BLaER1 (cell line): Measurements from ENCODE around the gene IGFBP5.

Experiments used
- H3K27ac ChIP-seq: shearing (Covaris generic); formaldehyde crosslinking; 2 replicates; pipeline ENCODE4 v1.8.1; 2022
- H3K27me3 ChIP-seq: shearing (Covaris generic); formaldehyde crosslinking; 2 replicates; pipeline ENCODE4 v1.8.1; 2022
- H3K36me3 ChIP-seq: shearing (Covaris generic); formaldehyde crosslinking; 2 replicates; pipeline ENCODE4 v1.8.1; 2022
- H3K4me1 ChIP-seq: shearing (Covaris generic); formaldehyde crosslinking; 2 replicates; pipeline ENCODE4 v1.8.1; 2022
- H3K4me2 ChIP-seq: shearing (Covaris generic); formaldehyde crosslinking; 2 replicates; pipeline ENCODE4 v1.8.1; 2022
- H3K4me3 ChIP-seq: shearing (Covaris generic); formaldehyde crosslinking; 2 replicates; pipeline ENCODE4 v1.8.1; 2022
- H3K9ac ChIP-seq: shearing (Covaris generic); formaldehyde crosslinking; 2 replicates; pipeline ENCODE4 v1.8.1; 2022
- H3K9me3 ChIP-seq: shearing (Covaris generic); formaldehyde crosslinking; 2 replicates; pipeline ENCODE4 v1.8.1; 2022
- H4K20me1 ChIP-seq: shearing (Covaris generic); formaldehyde crosslinking; 2 replicates; pipeline ENCODE4 v1.8.1; 2022
- Cebpa-rat ChIP-seq: shearing (Covaris generic); IDR thresholded peaks from 2 replicates; pipeline ENCODE4 v1.8.1; 2022

The IGFBP5 gene

GRCh38 chr2:216680951-216681629 lies 14.3 kb downstream of the IGFBP5 start:
- no peaks in the 10 kb centered on the region for H3K36me3 ChIP-seq
- H3K9ac ChIP-seq, result no peak overlapping the region
- peaks cover 11% of the 10 kb centered on the region for H3K4me1 ChIP-seq
- no peak overlapping the region for H3K4me2 ChIP-seq
- no peak overlapping the region for H3K4me3 ChIP-seq
- H3K27me3 ChIP-seq, result peaks cover 6% of the 10 kb centered on the region; the same call in 1 of the 2 replicates
- no peak for TF ChIP-seq Cebpa-rat
- H4K20me1 ChIP-seq, result peaks cover 6% of the 10 kb centered on the region; the same call in 1 of the 2 replicates
- H3K9me3 ChIP-seq, result no peaks in the 10 kb centered on the region
- no peak overlapping the region for H3K27ac ChIP-seq

- Histone ChIP-seq H3K27ac (no peak overlapping the region), H3K4me2 (no peak overlapping the region), H3K9me3 (no peaks in the 10 kb centered on the region), H3K9ac (no peak overlapping the region), H3K27me3 (peaks cover 20% of the 10 kb centered on the region), H3K4me3 (no peak overlapping the region), H4K20me1 (peaks cover 6% of the 10 kb centered on the region; the same call in 1 of the 2 replicates), H3K36me3 (no peaks in the 10 kb centered on the region), H3K4me1 (peaks cover 11% of the 10 kb centered on the region)
- no peak for TF ChIP-seq Cebpa-rat
Measured at GRCh38 chr2:216679658-216680024, 15.7 kb downstream of the IGFBP5 start.

GRCh38 chr2:216678813-216679657 lies 16.3 kb downstream of the IGFBP5 start:
- H3K27me3 ChIP-seq, result peaks cover 25% of the 10 kb centered on the region
- no peaks in the 10 kb centered on the region for H3K9me3 ChIP-seq
- peaks cover 11% of the 10 kb centered on the region for H3K4me1 ChIP-seq
- H3K4me3 ChIP-seq, result no peak overlapping the region
- TF ChIP-seq Cebpa-rat, result no peak
- H4K20me1 ChIP-seq, result peaks cover 6% of the 10 kb centered on the region; the same call in 1 of the 2 replicates
- no peaks in the 10 kb centered on the region for H3K36me3 ChIP-seq
- H3K4me2 ChIP-seq, result no peak overlapping the region
- no peak overlapping the region for H3K27ac ChIP-seq
- no peak overlapping the region for H3K9ac ChIP-seq

GRCh38 chr2:216678098-216678465 lies 17.3 kb downstream of the IGFBP5 start:
- H3K9me3 ChIP-seq, result no peaks in the 10 kb centered on the region
- H3K27ac ChIP-seq, result no peak overlapping the region
- TF ChIP-seq Cebpa-rat, result no peak
- no peak overlapping the region for H3K4me3 ChIP-seq
- no peak overlapping the region for H3K4me2 ChIP-seq
- H3K36me3 ChIP-seq, result no peaks in the 10 kb centered on the region
- peaks cover 32% of the 10 kb centered on the region for H3K27me3 ChIP-seq
- peaks cover 11% of the 10 kb centered on the region for H3K4me1 ChIP-seq
- peaks cover 12% of the 10 kb centered on the region; the same call in 1 of the 2 replicates for H4K20me1 ChIP-seq
- H3K9ac ChIP-seq, result no peak overlapping the region

GRCh38 chr2:216677439-216678097 lies 17.8 kb downstream of the IGFBP5 start:
- Histone ChIP-seq H4K20me1 (peaks cover 15% of the 10 kb centered on the region; the same call in 1 of the 2 replicates), H3K4me3 (no peak overlapping the region), H3K27ac (no peak overlapping the region), H3K9me3 (no peaks in the 10 kb centered on the region), H3K27me3 (peaks cover 37% of the 10 kb centered on the region), H3K9ac (no peak overlapping the region), H3K4me2 (no peak overlapping the region), H3K4me1 (peaks cover 11% of the 10 kb centered on the region), H3K36me3 (no peaks in the 10 kb centered on the region)
- TF ChIP-seq Cebpa-rat, result no peak

- H4K20me1 ChIP-seq, result peaks cover 9% of the 10 kb centered on the region; the same call in 1 of the 2 replicates
Measured at GRCh38 chr2:216676630-216677029, 18.7 kb downstream of the IGFBP5 start.

GRCh38 chr2:216674376-216674775 lies 21.0 kb downstream of the IGFBP5 start:
- Histone ChIP-seq H3K4me3 (no peak overlapping the region), H3K9ac (no peak overlapping the region), H3K36me3 (no peaks in the 10 kb centered on the region), H3K4me1 (peaks cover 26% of the 10 kb centered on the region), H3K27ac (no peak overlapping the region), H3K4me2 (no peak overlapping the region), H3K27me3 (peaks cover 54% of the 10 kb centered on the region), H3K9me3 (no peaks in the 10 kb centered on the region), H4K20me1 (peaks cover 24% of the 10 kb centered on the region)
- TF ChIP-seq Cebpa-rat, result no peak

More at GRCh38 chr2:216676630-216677029, 18.7 kb downstream of the IGFBP5 start:
- Histone ChIP-seq H3K4me1 (peaks cover 7% of the 10 kb centered on the region), H3K9me3 (no peaks in the 10 kb centered on the region), H3K36me3 (no peaks in the 10 kb centered on the region), H3K27ac (no peak overlapping the region), H3K4me3 (no peak overlapping the region), H3K9ac (no peak overlapping the region), H3K4me2 (no peak overlapping the region), H3K27me3 (peaks cover 40% of the 10 kb centered on the region)
- no peak for TF ChIP-seq Cebpa-rat

GRCh38 chr2:216673609-216674008 lies 21.7 kb downstream of the IGFBP5 start:
- Histone ChIP-seq H3K4me3 (no peak overlapping the region), H3K27ac (no peak overlapping the region), H3K9ac (no peak overlapping the region), H3K4me2 (no peak overlapping the region), H3K36me3 (no peaks in the 10 kb centered on the region), H4K20me1 (peaks cover 32% of the 10 kb centered on the region), H3K27me3 (peaks cover 61% of the 10 kb centered on the region), H3K9me3 (no peaks in the 10 kb centered on the region), H3K4me1 (peaks cover 34% of the 10 kb centered on the region)
- no peak for TF ChIP-seq Cebpa-rat

- Histone ChIP-seq H3K4me3 (no peak overlapping the region), H3K27me3 (peaks cover 67% of the 10 kb centered on the region), H3K36me3 (no peaks in the 10 kb centered on the region), H3K4me1 (peaks cover 36% of the 10 kb centered on the region), H3K27ac (no peak overlapping the region), H3K9me3 (no peaks in the 10 kb centered on the region), H3K9ac (no peak overlapping the region), H3K4me2 (no peak overlapping the region), H4K20me1 (peaks cover 38% of the 10 kb centered on the region)
- TF ChIP-seq Cebpa-rat, result no peak
Measured at GRCh38 chr2:216673021-216673420, 22.3 kb downstream of the IGFBP5 start.
